DND-41 (cell line): Measurements from ENCODE around the gene WASL.
A peak's percentile ranks its signal among the peaks of the same experiment; 100 is the strongest.

Source experiments
- ATAC-seq: fragments of 200-7000 bp; cut with Tn5 transposase; 3 replicates; pipeline ENCODE4 v1.9.1; 2021; ENCODE audit warnings: low read depth; ENCODE audit not compliant: insufficient read depth
- DNase-seq: peaks from one replicate; pipeline ENCODE4 v3.0.0-alpha.2; 2020
- H2AFZ ChIP-seq: 2 replicates; pipeline ENCODE4 v1.6.0; 2012; ENCODE audit warnings: low read depth, low read length
- H3K27ac ChIP-seq: 2 replicates; pipeline ENCODE4 v1.5.1; 2012; ENCODE audit warnings: low read length, inconsistent platforms
- H3K27me3 ChIP-seq: fragments of 200-600 bp; sonication (generic); 2 replicates; pipeline ENCODE4 v1.6.0; 2012; ENCODE audit warnings: low read length, mild to moderate bottlenecking, inconsistent platforms; ENCODE audit not compliant: insufficient read depth, poor library complexity
- H3K36me3 ChIP-seq: 2 replicates; pipeline ENCODE4 v1.5.1; 2012; ENCODE audit warnings: low read length, inconsistent platforms; ENCODE audit not compliant: insufficient read depth
- H3K4me1 ChIP-seq: 2 replicates; pipeline ENCODE4 v1.5.1; 2012; ENCODE audit warnings: mild to moderate bottlenecking, low read length; ENCODE audit not compliant: insufficient read depth
- H3K4me2 ChIP-seq: 2 replicates; pipeline ENCODE4 v1.6.0; 2012; ENCODE audit warnings: mild to moderate bottlenecking, moderate library complexity, low read length, inconsistent platforms; ENCODE audit not compliant: insufficient read depth
- H3K4me3 ChIP-seq, 2 experiments: fragments of 200-600 bp in 1 of 2; shearing (Covaris generic) in 1 of 2; 2 replicates each; pipeline ENCODE4 v1.5.1; 2012 to 2016; ENCODE audit warnings: inconsistent platforms in 2 of 2, low read length in 2 of 2, mild to moderate bottlenecking in 2 of 2, low read depth in 1 of 2, moderate library complexity in 1 of 2
- H3K79me2 ChIP-seq: 2 replicates; pipeline ENCODE4 v1.6.0; 2012; ENCODE audit warnings: low read length, inconsistent platforms; ENCODE audit not compliant: insufficient read depth
- H3K9ac ChIP-seq: 2 replicates; pipeline ENCODE4 v1.6.0; 2012; ENCODE audit warnings: low read depth, mild to moderate bottlenecking, inconsistent platforms, low read length, moderate library complexity
- H3K9me3 ChIP-seq: 2 replicates; pipeline ENCODE4 v1.5.1; 2012; ENCODE audit warnings: low read length, moderate library complexity, mild to moderate bottlenecking, inconsistent platforms; ENCODE audit not compliant: insufficient read depth, severe bottlenecking
- H4K20me1 ChIP-seq: 2 replicates; pipeline ENCODE4 v1.6.0; 2012; ENCODE audit warnings: low read length; ENCODE audit not compliant: insufficient read depth
- EZH2 ChIP-seq: IDR thresholded peaks from 3 replicates; pipeline ENCODE4 v1.6.1; 2012; ENCODE audit warnings: borderline replicate concordance, low read depth, mild to moderate bottlenecking, moderate library complexity, low read length, inconsistent platforms; ENCODE audit not compliant: severe bottlenecking
- TF ChIP-seq, protein P1 (sequence below): IDR thresholded peaks from 2 replicates; pipeline ENCODE4 v1.5.1; 2012; ENCODE audit warnings: borderline replicate concordance, low read length, moderate library complexity, mild to moderate bottlenecking; ENCODE audit not compliant: poor library complexity, severe bottlenecking; ENCODE audit errors: extremely low read depth

The WASL gene

DNA sequence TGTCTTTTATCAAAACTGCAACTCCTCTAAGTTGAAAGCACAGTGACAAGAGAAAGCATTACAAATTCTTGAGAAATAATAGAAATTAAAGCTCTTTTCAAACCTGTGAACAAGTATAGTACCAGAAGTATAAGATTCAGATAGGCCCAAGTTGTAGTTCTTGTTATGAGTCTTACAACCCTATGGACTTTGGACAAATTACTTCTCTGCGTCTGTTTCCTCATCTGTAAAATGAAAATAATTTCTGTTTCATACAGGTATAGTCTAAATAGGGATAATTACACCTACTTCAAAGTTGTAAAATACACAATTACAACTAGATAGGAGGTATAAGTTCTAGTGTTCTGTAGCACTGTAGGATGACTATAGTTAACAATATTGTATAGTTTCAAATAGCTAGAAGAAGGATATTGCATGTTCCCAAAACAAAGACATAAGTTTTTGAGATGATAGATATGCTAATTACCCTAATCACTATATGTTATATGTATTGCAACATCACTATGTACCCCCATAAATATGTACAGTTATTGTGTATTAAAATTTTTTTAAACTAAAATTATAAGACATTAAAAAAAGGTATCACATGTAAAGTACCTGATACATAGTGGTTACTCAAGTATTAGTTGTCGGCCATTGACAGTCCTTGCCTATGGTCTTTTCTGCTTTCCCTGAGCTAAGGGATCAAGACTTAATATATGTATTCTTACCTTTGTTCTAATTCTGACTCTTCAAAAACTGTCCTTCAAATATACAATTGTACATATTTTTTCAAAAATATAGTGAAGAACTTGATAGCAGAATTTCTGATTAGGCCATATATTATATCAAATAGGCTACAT is 1.8 kb upstream of the WASL start:
- TF ChIP-seq, protein P1, sequence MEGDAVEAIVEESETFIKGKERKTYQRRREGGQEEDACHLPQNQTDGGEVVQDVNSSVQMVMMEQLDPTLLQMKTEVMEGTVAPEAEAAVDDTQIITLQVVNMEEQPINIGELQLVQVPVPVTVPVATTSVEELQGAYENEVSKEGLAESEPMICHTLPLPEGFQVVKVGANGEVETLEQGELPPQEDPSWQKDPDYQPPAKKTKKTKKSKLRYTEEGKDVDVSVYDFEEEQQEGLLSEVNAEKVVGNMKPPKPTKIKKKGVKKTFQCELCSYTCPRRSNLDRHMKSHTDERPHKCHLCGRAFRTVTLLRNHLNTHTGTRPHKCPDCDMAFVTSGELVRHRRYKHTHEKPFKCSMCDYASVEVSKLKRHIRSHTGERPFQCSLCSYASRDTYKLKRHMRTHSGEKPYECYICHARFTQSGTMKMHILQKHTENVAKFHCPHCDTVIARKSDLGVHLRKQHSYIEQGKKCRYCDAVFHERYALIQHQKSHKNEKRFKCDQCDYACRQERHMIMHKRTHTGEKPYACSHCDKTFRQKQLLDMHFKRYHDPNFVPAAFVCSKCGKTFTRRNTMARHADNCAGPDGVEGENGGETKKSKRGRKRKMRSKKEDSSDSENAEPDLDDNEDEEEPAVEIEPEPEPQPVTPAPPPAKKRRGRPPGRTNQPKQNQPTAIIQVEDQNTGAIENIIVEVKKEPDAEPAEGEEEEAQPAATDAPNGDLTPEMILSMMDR: no peak
- no peak for TF ChIP-seq EZH2
- peaks cover 24% of the 10 kb centered on the region for H4K20me1 ChIP-seq
- no peak overlapping the region for H2AFZ ChIP-seq
- H3K79me2 ChIP-seq: peaks cover 44% of the 10 kb centered on the region
- no peaks in the 10 kb centered on the region for H3K9me3 ChIP-seq
- H3K4me3 ChIP-seq: peak overlapping the region; percentile 96 to 98; a peak in 2 of 4 replicates
- H3K9ac ChIP-seq: peak overlapping the region; percentile 97
- peaks cover 50% of the 10 kb centered on the region for H3K4me1 ChIP-seq
- H3K27ac ChIP-seq: no peak overlapping the region
- no peaks in the 10 kb centered on the region for H3K27me3 ChIP-seq
- H3K4me2 ChIP-seq: peak overlapping the region; percentile 74
- ATAC-seq: no peak
- H3K36me3 ChIP-seq: peaks cover 10% of the 10 kb centered on the region
- no peak for DNase-seq

DNA sequence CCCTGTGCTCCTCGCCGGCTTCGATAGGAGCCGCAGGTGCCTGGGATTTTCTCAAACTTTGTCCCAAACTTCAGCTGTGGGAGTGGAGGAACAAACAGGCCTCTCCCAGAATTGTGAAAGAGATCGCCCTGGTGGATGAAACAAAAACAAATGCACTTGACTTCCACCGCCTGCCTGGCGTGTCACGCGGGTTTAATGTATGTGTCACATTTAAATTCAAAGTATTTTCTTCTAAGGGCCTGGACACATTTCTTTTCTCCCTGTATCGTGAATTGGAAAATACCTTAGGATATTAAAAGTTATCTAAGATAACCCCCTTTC is 694 bp upstream of the WASL start:
- Histone ChIP-seq H2AFZ (peak overlapping the region; percentile 93), H3K36me3 (peaks cover 10% of the 10 kb centered on the region), H3K9ac (peak overlapping the region; percentile 97), H3K4me1 (peaks cover 54% of the 10 kb centered on the region), H4K20me1 (peaks cover 35% of the 10 kb centered on the region), H3K4me2 (peak overlapping the region; percentile 74), H3K27ac (peak overlapping the region; percentile 94), H3K4me3 (peak overlapping the region; percentile 96 to 98), H3K9me3 (no peaks in the 10 kb centered on the region), H3K79me2 (peaks cover 56% of the 10 kb centered on the region), H3K27me3 (no peaks in the 10 kb centered on the region)
- TF ChIP-seq, protein P1: peak; percentile 28
- no peak for TF ChIP-seq EZH2
- DNase-seq (no peak), ATAC-seq (peak; percentile 14)

DNA sequence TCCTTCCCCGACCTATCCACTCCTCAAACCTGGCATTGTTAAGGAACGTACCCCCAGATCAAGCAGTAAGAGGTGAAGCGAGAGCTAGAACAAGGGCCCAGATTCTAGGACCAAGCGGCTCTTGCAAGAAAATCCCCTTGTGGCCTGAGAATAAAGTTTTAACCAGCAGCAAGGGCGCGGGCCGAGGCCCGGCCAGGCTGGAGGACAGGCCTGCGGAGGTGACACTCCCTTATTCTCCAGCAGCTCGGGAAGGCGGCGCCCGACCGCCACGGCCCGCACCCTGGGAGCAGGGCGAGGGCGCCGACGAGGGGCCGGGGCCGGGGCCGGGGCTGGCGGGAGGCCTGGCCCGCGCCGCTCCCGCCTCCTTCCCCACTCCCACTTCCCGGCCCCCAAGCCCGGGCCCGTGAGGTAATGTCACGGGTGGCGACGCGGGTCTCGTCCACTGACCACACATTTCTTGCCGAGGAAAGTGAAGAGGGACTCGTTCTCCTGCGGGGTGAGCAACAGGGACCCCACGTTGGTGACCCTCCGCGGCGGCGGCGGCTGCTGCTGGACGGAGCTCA is 551 bp downstream of the WASL start:
- H2AFZ ChIP-seq: peak overlapping the region; percentile 93
- H3K9ac ChIP-seq: peak overlapping the region; percentile 97
- H3K79me2 ChIP-seq: peaks cover 68% of the 10 kb centered on the region
- H3K4me2 ChIP-seq: peak overlapping the region; percentile 74
- peak; percentile 20 for ATAC-seq
- H3K9me3 ChIP-seq: no peaks in the 10 kb centered on the region
- H4K20me1 ChIP-seq: peaks cover 46% of the 10 kb centered on the region
- peak; percentile 35 for DNase-seq
- TF ChIP-seq, protein P1: no peak
- TF ChIP-seq EZH2: no peak
- peaks cover 10% of the 10 kb centered on the region for H3K36me3 ChIP-seq
- H3K4me1 ChIP-seq: peaks cover 64% of the 10 kb centered on the region
- no peaks in the 10 kb centered on the region for H3K27me3 ChIP-seq
- peak overlapping the region; percentile 96 to 98 for H3K4me3 ChIP-seq
- peak overlapping the region; percentile 94 for H3K27ac ChIP-seq
